ENCODE results near the gene COL1A2.

GRCh38 chr7:94458041-94458440, 63.3 kb downstream of the COL1A2 start:
- TF ChIP-seq USF2 (IDR thresholded peaks at IDR 0.05) = no peak
- TF ChIP-seq CTCF (IDR thresholded peaks at IDR 0.05) = no peak
- no peak for TF ChIP-seq POLR2A (IDR thresholded peaks at IDR 0.05; ENCODE audit: low read length)
- TF ChIP-seq JUN (IDR thresholded peaks at IDR 0.05) = no peak
- TF ChIP-seq REST (IDR thresholded peaks at IDR 0.05) = no peak
- no peak for TF ChIP-seq MAX (IDR thresholded peaks at IDR 0.05)
- TF ChIP-seq HOXA7 (CRISPR knock-in tag; IDR thresholded peaks at IDR 0.05) = no peak
- no peak for TF ChIP-seq ZNF302 (CRISPR knock-in tag; IDR thresholded peaks at IDR 0.05)
- TF ChIP-seq GATA3 (IDR thresholded peaks at IDR 0.05; ENCODE audit: borderline replicate concordance) = no peak
- TF ChIP-seq HDAC2 (IDR thresholded peaks at IDR 0.05) = no peak
- no peak for TF ChIP-seq CBX8 (IDR thresholded peaks at IDR 0.05)
- TF ChIP-seq FOXS1 (CRISPR knock-in tag; IDR thresholded peaks at IDR 0.05) = no peak
- no peak for TF ChIP-seq RCOR1 (IDR thresholded peaks at IDR 0.05; ENCODE audit: low read depth, low read length)

Measured in A549 (cell line).